ENCODE data around the gene KRT3. TPM values are rescaled to one million over a fixed set of nuclear protein-coding genes. Genes with fewer than 3 reads are reported as not detected.
A peak's percentile ranks its signal among the peaks of the same experiment; 100 is the strongest.
"Not testable (repeated sequence)": the region's sequence is repeated elsewhere in the genome, so short reads cannot be mapped to it uniquely, and the experiment has no call there.

The KRT3 gene
- total RNA-seq, 1 donor from 2014 or later: not detected

GRCh38 chr12:52750532-52750931 is 45.4 kb downstream of the KRT3 start:
- ATAC-seq; intact Hi-C loops (cut with micrococcal nuclease); DNase-seq: not testable (repeated sequence)

GRCh38 chr12:52749827-52750226 is 46.1 kb downstream of the KRT3 start:
- DNase-seq: no peak
- ATAC-seq: no peak
- intact Hi-C loops (cut with micrococcal nuclease): no loop called here

DNA sequence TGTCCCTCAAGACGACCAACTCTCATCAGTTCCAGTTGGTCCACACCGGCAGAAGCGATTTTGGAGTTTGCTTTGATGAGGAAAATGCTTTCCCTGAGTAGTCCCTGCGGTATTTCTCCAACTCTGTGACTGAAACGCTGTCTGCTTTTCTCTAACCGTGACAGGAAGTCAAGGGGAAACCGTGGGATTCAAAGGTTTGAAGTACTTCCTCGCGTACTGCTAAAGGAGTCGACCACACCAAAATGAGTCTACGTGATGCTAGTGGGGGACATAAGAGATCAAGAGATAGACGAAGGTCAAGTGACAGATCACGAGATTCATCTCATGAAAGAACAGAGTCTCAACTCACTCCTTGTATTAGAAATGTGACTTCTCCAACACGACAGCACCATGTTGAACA is 47.3 kb downstream of the KRT3 start:
- DNase-seq (no peak), ATAC-seq (no peak)
- intact Hi-C loops (cut with micrococcal nuclease): no loop called here

DNA sequence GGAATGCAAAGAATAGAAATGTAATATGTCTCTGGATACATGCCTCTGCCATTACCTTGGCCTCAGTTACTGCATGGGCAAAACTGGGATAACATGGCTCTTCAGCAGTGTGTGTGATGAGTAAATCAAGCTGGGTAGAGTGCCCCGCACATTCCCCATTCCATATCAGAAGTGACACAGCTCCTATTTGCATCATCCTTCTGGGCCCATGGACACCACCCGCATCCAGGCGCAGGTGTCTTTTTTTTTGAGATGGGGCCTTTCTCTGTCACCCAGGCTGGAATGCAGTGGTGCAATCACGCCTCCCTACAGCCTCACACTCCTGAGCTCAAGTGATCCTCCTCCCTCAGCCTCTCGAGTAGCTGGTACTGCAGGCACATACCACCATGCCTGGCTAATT is 50.4 kb downstream of the KRT3 start:
- DNase-seq (no peak), ATAC-seq (no peak)
- intact Hi-C loops (cut with micrococcal nuclease): no loop called here

GRCh38 chr12:52744493-52745156 is 51.3 kb downstream of the KRT3 start:
- intact Hi-C loops (cut with micrococcal nuclease): no loop called here
- DNase-seq: no peak
- ATAC-seq: no peak

DNA sequence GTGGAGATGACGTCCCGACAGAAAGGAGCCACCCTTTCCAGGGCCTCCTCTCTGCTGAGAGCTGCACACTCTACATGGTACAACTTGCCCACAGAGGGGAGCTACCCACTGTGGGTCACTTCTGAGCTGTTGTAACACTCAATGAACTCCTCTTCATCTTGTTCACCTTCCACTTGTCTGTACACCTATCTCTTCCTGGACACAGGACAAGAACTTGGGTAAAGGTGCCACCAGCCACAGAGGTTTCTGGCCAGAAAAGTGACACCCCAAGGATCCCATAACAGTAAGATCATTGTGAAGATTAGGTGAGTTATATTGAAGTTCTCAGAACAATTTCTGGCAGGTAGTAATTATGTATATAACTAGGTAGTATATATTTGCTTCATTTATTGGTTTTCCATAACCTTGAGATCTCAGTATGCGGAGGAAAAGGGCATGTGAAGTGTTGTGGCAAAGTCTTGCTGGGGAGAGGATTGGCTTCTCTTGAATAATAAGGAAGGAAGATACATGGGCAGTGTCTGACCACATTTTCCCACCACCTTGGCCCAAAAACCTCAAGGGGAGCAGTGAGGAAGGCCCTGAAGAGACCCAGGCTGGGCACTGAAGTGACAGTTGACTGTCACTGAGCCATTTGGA is 53.0 kb downstream of the KRT3 start:
- intact Hi-C loops (cut with micrococcal nuclease): no loop called here
- no peak for ATAC-seq
- DNase-seq: no peak

- no peak for ATAC-seq
- intact Hi-C loops (cut with micrococcal nuclease): no loop called here
- no peak for DNase-seq
These were observed 53.7 kb downstream of the KRT3 start for GRCh38 chr12:52742196-52742580.

DNA sequence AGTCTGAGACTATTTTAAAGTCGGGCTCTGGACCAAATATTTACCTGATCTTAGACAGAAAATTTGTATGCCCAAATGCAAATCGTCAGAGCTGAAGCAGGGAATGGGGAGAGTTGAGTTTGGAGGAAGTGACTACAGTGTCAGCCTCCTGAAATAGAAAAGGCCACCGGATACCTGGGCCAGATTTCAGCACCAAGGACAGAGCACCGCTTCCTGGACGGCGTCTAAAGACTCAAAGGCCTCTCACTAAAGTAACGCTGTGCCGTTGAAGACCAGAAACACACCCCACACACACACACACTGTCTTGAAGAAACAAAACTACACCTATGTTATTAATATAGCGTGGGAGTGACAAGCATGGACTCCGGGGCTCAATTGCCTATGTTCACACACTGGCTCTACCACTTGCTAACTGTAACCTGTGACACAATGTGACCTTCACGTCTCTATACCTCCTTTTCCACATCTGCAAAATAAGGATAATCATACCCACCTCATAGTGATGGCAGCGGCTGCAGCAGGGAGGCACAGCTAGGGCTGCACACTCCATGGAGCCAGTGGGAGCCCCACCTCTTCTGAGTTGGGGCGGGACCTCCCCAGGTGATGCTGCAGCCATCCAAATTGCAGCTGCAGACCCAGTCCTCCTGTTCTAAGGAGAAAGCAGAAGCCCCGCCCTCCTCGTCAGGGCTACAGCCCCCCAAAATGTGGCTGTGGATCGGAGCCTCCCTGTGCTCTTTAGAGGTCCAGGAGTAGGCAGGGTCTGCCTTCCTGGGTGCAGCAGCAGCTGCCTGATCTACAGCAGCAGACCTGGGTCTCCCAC is 54.3 kb downstream of the KRT3 start:
- intact Hi-C loops (cut with micrococcal nuclease): no loop called here
- ATAC-seq: peak; percentile 57
- peak; percentile 70 for DNase-seq

GRCh38 chr12:52740584-52740983 is 55.3 kb downstream of the KRT3 start:
- no peak for ATAC-seq
- intact Hi-C loops (cut with micrococcal nuclease): no loop called here

GRCh38 chr12:52739963-52740362 is 56.0 kb downstream of the KRT3 start:
- no peak for DNase-seq

More at GRCh38 chr12:52740584-52740983, 55.3 kb downstream of the KRT3 start:
- no peak for DNase-seq

More at GRCh38 chr12:52739963-52740362, 56.0 kb downstream of the KRT3 start:
- intact Hi-C loops (cut with micrococcal nuclease): no loop called here
- ATAC-seq: no peak

Other genes starting within 250 kb of the KRT3 start
- not detected for gene KRT71, start 243.0 kb downstream of the KRT3 start, total RNA-seq
- not detected for gene KRT74, start 222.3 kb downstream of the KRT3 start, total RNA-seq
- gene KRT72, start 194.7 kb downstream of the KRT3 start, total RNA-seq: not detected
- not detected for gene KRT73, start 177.6 kb downstream of the KRT3 start, total RNA-seq
- gene KRT2, start 143.9 kb downstream of the KRT3 start, total RNA-seq: not detected
- gene KRT1, start 115.7 kb downstream of the KRT3 start, total RNA-seq: 0.15 TPM
- gene KRT77, start 92.6 kb downstream of the KRT3 start, total RNA-seq: not detected
- gene KRT76, start 18.8 kb downstream of the KRT3 start, total RNA-seq: not detected
- gene KRT4, start 18.0 kb upstream of the KRT3 start, total RNA-seq: not detected
- not detected for gene KRT79, start 38.2 kb upstream of the KRT3 start, total RNA-seq
- not detected for gene KRT78, start 52.9 kb upstream of the KRT3 start, total RNA-seq
- gene KRT8, start 109.0 kb upstream of the KRT3 start, total RNA-seq: 100 TPM
- 9.2 TPM for gene KRT18, start 153.0 kb upstream of the KRT3 start, total RNA-seq
- 513 TPM for gene EIF4B, start 210.3 kb upstream of the KRT3 start, total RNA-seq